GM11168 (cell line): ENCODE results near the gene SLC12A8.

ENCODE experiments used
- in situ Hi-C: fragments of 300-500 bp; cut with MboI; formaldehyde crosslinking; loops from one replicate; pipeline ENCODE4 v1.12.0; 2022; ENCODE audit warnings: low sequenced_read_pairs; ENCODE audit not compliant: unreplicated experiment

The SLC12A8 gene

DNA sequence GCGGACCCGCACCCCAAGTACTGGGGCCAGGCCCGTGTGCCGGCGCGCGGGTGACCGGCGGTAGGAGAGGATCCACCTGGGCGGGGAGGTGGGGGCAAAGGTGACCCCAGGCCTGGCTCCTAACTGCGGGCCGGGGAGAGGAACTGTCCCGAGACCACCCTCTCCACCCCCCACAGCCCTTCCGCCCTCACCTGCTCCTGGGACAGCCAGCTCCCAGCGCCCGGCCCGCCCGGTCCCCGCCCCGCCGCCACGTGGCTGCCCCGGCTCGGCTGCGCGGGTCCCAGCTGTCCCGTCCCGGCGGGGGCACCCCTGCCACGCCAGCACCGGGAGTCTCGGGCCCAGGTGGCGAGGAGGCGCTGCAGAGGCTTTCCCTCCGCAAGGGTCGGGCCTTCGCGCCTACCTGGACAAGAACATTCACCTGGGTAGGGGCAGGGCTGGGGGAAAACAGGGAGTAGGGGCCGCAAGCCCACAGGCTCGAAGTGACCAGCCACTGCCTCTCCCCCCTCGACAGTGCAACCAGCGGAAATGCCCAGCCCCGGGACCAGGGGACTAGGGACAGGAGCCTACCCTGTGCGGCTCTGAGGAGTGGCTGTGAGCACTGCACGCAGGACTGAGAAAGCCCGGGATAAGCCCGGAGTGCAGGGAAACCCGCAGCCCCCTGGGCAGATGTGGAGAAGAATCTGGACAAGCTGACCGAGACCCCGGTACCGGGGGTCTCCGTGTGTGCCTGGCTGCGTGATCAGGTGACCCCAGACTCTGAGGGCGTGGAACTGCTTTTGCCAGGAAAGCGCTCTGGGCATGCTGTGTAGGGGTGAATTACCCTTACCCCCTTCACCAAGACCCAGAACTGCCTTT lies at the start of gene SLC12A8:
Gene SLC12A8 (minus strand): TSS at position 240 of the 855 bp plus-strand sequence. CDS start 1,399 bp downstream, outside the sequence.
- in situ Hi-C loops = no loop called here

- in situ Hi-C loops = no loop called here
Observed at GRCh38 chr3:125262161-125262560, 49.6 kb upstream of the SLC12A8 start.

GRCh38 chr3:125261031-125261430 lies 48.5 kb upstream of the SLC12A8 start:
- in situ Hi-C loops = no loop called here

- in situ Hi-C loops = no loop called here
Observed at GRCh38 chr3:125260158-125260557, 47.6 kb upstream of the SLC12A8 start.

DNA sequence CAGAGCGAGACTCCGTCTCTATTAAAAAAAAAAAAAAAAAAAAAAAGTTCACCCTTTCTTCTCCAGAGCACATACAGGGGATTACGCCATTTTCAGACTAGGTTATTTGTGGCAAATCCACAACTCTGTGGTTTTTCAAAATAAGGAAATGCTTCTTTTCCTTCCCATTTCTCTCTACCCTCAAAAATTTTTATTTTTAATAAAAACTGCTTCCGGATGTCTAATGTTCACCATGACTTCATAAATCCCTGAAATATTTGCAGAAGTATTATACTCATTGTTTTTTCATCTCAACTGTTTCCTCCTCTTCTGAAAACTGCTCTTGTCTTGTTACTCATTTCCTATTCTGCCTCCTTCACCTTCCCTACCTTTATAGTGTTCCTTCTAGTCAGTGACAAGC lies 45.0 kb upstream of the SLC12A8 start:
- in situ Hi-C loops = no loop called here

- in situ Hi-C loops = no loop called here
Observed at GRCh38 chr3:125256675-125257074, 44.1 kb upstream of the SLC12A8 start.

GRCh38 chr3:125250973-125251372 lies 38.4 kb upstream of the SLC12A8 start:
- in situ Hi-C loops = no loop called here

DNA sequence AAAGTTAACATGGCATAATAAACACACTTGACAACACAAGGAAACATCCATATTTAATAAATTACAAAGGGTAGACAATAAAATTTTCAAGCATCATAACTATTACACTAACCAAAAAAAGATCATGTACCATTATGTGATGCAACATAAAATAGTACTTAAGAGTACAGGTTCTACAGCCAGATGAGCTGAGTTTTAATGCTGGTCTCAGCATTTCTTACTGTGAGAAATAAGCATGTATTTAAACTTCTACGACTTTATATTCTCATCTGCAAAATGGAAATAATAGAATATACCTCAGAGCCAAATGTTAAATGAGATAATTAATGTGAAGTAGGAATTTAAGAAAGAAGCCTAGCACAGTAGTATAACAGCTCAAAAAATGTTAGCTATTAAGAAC lies 33.7 kb upstream of the SLC12A8 start:
- in situ Hi-C loops = no loop called here

- in situ Hi-C loops = no loop called here
Observed at GRCh38 chr3:125245521-125245920, 33.0 kb upstream of the SLC12A8 start.

- in situ Hi-C loops = no loop called here
Observed at GRCh38 chr3:125240496-125240895, 27.9 kb upstream of the SLC12A8 start.

GRCh38 chr3:125239266-125239665 lies 26.7 kb upstream of the SLC12A8 start:
- in situ Hi-C loops = no loop called here

- in situ Hi-C loops = no loop called here
Observed at GRCh38 chr3:125238759-125239158, 26.2 kb upstream of the SLC12A8 start.

DNA sequence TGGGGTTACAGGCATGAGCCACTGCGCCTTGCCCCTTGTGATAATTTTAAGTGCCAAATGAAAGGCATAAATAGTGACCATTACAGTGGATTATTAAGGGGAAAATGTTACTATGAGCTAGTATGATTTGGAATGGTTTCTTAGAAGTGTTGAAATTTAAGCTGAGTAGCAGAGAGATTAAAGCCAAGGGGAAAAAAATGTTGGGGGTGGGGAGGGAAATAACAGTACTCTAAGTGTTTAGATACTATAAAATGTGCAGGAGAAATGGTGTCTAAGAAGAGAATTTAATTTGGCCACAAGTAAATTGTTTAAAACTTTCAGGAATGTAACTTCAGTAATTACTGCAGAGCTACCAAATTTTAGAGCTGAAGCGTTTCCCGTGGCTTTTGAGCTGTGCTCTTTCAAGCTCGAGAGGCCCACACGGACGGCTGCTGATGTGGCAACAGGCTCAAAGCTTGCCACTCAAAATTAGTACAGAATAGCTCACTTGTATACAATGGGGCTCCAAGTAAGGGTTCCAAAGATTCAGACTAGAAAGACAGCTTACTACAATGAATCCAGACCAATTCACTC lies 23.9 kb upstream of the SLC12A8 start:
- in situ Hi-C loops = no loop called here

DNA sequence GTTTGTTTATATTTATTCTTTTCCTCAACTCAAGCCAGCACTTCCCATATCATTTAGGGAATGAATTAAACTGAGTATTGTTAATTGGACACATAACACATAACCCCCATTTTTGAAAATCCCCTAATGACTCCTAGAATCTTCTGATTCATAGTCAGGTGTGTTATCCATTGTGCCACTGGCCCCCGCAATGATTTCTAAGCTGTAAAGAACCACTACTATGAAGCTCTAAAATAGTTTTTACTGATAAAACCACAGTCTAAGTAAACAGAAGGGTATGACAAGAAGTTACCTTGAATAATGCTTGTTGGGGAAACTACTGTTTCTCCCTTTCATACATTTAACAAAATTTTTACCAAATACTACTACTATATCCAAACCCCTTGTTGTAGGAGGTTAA lies 22.3 kb upstream of the SLC12A8 start:
- in situ Hi-C loops = no loop called here

DNA sequence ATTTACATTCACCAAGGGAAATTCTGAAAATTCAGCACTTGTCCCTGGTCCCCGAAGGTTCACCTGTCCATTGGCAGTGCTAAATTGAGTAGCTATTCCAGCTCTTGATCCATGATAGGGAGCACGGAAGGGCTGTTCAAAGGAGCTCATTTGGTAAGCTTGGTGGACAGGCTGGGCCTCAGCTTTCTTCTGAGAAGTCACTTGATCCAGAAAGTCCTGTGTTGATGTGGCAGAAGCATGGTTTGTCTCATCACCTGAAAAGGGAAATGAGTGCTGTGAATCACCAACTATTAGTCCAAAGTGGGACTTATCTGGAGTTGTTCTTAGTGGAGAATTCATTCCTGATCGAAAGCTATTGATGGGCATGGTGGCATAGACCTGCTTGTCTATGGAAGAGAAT lies 19.9 kb upstream of the SLC12A8 start:
- in situ Hi-C loops = no loop called here

- in situ Hi-C loops = no loop called here
Observed at GRCh38 chr3:125231895-125232294, 19.3 kb upstream of the SLC12A8 start.

DNA sequence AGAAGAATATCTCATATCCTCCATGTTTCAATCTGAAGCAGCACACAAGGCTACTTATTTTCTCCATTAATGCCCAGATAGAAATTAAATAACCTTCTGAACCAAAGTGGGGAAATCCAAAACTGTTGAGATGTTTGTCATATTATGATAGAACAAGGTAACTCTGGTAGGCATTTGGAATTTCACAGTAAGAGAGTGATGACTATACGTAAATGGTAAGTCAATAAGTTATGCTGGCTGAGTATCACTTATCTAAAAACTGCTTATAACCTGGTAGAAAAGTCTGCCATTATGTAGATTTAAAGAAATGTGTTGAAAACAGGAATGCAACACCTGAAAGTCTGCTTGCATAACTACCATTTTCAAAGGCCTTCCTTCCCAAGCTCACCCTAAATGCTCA lies 17.2 kb upstream of the SLC12A8 start:
- in situ Hi-C loops = no loop called here

DNA sequence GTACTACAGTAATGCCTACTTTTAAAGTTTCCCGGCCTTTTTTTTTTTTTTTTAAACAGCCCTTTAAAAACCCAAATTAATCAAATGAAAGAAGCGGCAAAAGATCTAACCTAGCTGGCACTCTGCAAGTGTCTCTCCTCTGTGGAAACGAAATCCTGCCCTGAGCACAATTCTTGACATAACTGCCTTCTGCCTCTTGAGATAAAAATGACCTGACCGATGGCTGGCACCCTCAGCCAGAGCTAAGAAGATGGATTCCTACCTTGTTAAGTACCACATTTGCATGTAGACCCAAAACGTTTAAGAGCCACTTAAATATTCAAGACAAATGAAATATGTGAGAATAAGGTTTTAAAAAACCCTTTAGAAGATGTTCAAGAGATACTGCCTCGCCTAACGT lies 16.6 kb upstream of the SLC12A8 start:
- in situ Hi-C loops = no loop called here

DNA sequence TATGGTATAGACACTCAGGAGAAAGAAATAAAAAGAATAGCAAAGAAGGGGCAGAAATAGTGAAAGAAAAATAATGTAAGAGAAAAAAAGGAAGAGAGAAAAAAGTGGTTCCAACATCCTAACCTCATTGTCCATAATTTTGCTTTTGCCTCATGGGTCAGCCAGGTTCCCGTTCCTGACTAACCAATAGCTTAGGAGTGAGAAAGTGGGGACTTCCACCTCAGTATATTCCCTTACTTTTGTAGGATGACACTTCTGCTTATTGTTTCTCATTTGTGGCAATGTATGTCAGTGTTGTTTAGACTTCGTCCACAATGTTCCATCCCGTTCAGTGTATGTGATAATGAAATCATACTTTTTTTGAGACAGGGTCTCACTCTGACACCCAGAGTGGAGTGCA lies 9.3 kb upstream of the SLC12A8 start:
- in situ Hi-C loops = no loop called here

DNA sequence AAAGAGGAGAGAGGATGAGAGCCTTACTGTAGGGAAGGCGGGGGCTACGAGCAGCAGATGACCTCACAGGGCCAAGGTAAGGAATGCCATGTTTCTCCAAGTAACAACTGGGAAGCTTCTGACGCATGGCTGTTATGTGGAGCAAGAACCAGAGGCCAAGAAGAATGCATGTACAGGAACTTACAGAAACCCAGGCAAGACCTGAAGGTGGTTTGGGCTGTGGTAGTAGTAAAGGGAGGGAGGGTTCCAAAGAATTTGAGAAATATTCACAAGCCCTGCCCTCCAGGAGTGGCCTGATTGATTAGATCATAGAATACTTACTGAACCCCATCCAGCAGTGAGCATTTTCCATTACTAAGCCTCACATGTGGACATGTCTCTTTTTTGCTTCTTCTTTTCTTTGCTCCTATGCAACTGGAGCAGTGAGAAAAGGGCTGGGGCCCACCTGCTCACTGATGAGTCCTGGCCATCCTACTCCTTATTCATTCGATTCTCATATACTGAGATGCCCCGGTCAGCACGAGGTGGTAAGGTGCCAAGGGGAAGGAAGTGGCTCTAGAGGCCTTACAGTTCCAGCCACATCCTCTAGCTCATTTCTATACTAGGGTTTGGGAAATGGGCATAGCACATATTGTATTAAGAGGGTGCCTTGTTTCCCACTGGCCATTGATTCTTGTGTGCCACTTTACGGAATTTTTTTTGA lies 8.3 kb upstream of the SLC12A8 start:
- in situ Hi-C loops = no loop called here

GRCh38 chr3:125220183-125220582 lies 7.6 kb upstream of the SLC12A8 start:
- in situ Hi-C loops = no loop called here
